Tibial nerve (tissue), 4 donors: ENCODE data around the gene CDKN2B.

Experiments
- CTCF ChIP-seq, 5 experiments: fragments of 200-600 bp in 3 of 5; fragments of 450-650 bp in 2 of 5; sonication (generic) in 3 of 5; IDR thresholded peaks; one replicate each; pipeline ENCODE4 v1.5.1; 2016 to 2019; ENCODE audit warnings: antibody characterized with exemption in 5 of 5, mild to moderate bottlenecking in 3 of 5, moderate library complexity in 2 of 5
- EP300 ChIP-seq, 2 donors: sonication (generic); formaldehyde crosslinking; IDR thresholded peaks; one replicate each; pipeline ENCODE4 v1.6.1; 2017; ENCODE audit warnings: antibody characterized with exemption in 2 of 2, mild to moderate bottlenecking in 1 of 2
- POLR2A ChIP-seq, 2 donors: fragments of 450-650 bp; IDR thresholded peaks; one replicate each; pipeline ENCODE4 v1.6.1; 2017; ENCODE audit warnings: antibody characterized with exemption in 2 of 2, mild to moderate bottlenecking in 2 of 2, moderate library complexity in 2 of 2

- TF ChIP-seq CTCF (IDR thresholded peaks at IDR 0.05) (no peak), EP300 (IDR thresholded peaks at IDR 0.05) (no peak), POLR2A (IDR thresholded peaks at IDR 0.05) (no peak)
Observed at GRCh38 chr9:22044583-22044982, 35.5 kb upstream of the CDKN2B start.
